Progenitor cell of endocrine pancreas (in vitro differentiated cells): ENCODE data around the gene CIB1. TPM values are rescaled to one million over a fixed set of nuclear protein-coding genes. Genes with fewer than 3 reads are reported as not detected.
"Not testable (repeated sequence)": the region's sequence is repeated elsewhere in the genome, so short reads cannot be mapped to it uniquely, and the experiment has no call there.

Experiments used
- DNase-seq: peaks from one replicate; pipeline ENCODE4 v3.0.0; 2021; ENCODE audit warnings: low spot score; ENCODE audit not compliant: unreplicated experiment
- H3K27ac Mint-ChIP-seq: 2 replicates; pipeline ENCODE4 v1.8.0; 2021; ENCODE audit warnings: mild to moderate bottlenecking, moderate library complexity, mixed read lengths
- H3K27me3 Mint-ChIP-seq: 2 replicates; pipeline ENCODE4 v1.8.0; 2021; ENCODE audit warnings: mixed read lengths
- H3K36me3 Mint-ChIP-seq: 2 replicates; pipeline ENCODE4 v1.8.0; 2022; ENCODE audit warnings: mixed read lengths; ENCODE audit not compliant: insufficient read depth
- H3K4me1 Mint-ChIP-seq: 2 replicates; pipeline ENCODE4 v1.8.0; 2021; ENCODE audit warnings: low read depth, mixed read lengths
- H3K4me3 Mint-ChIP-seq: 2 replicates; pipeline ENCODE4 v1.8.0; 2021; ENCODE audit warnings: low read depth, mild to moderate bottlenecking, moderate library complexity, mixed read lengths
- H3K9me3 Mint-ChIP-seq: 2 replicates; pipeline ENCODE4 v1.8.0; 2021; ENCODE audit warnings: low read depth, mixed read lengths
- long read RNA-seq: library from polyadenylated mRNA; unstranded; transcript quantifications from one replicate; pipeline ENCODE4 v2.0.0, GENCODE V29; 2020
- total RNA-seq: library from RNA; stranded (reverse); gene quantifications from 2 replicates; pipeline ENCODE4 v1.2.1, GENCODE V29; 2021
- TF ChIP-seq, protein P1 (sequence below): fragments of 200-600 bp; sonication (generic); IDR thresholded peaks from one replicate; pipeline ENCODE4 v1.5.0; 2021; ENCODE audit warnings: antibody characterized with exemption, mild to moderate bottlenecking; ENCODE audit not compliant: unreplicated experiment

CIB1 gene
- 28.3 and 30.3 TPM in 2 replicates for total RNA-seq
- long read RNA-seq, transcript CIB1-201 (7 exons, 1,247 nt): major isoform, 16 of 23 reads
- long read RNA-seq, partial matches to known transcripts: 1 of 23 reads
- long read RNA-seq, other reads (novel, unspliced or antisense): 6 of 23 reads

GRCh38 chr15:90233387-90234095 lies at the start of gene CIB1:
Gene CIB1 (minus strand): TSS chr15:90233941. CDS start chr15:90233885, 56 bp downstream.
- peak within 1 kb of the TSS; percentile 80 for H3K4me3 Mint-ChIP-seq
- H3K27ac Mint-ChIP-seq: peak within 1 kb of the TSS; percentile 89

GRCh38 chr15:90281637-90282036 lies 47.9 kb upstream of the CIB1 start:
- H3K4me1 Mint-ChIP-seq: peaks cover 23% of the 10 kb centered on the region
- H3K36me3 Mint-ChIP-seq, DNase-seq, H3K27me3 Mint-ChIP-seq, H3K4me3 Mint-ChIP-seq, H3K9me3 Mint-ChIP-seq: not testable (repeated sequence)
- H3K27ac Mint-ChIP-seq: peak overlapping the region; percentile 64

More at GRCh38 chr15:90233387-90234095, at the start of gene CIB1:
- H3K4me1 Mint-ChIP-seq: peaks cover 12% of the 10 kb centered on the region
- H3K36me3 Mint-ChIP-seq: peaks cover 10% of the 10 kb centered on the region
- TF ChIP-seq, protein P1, sequence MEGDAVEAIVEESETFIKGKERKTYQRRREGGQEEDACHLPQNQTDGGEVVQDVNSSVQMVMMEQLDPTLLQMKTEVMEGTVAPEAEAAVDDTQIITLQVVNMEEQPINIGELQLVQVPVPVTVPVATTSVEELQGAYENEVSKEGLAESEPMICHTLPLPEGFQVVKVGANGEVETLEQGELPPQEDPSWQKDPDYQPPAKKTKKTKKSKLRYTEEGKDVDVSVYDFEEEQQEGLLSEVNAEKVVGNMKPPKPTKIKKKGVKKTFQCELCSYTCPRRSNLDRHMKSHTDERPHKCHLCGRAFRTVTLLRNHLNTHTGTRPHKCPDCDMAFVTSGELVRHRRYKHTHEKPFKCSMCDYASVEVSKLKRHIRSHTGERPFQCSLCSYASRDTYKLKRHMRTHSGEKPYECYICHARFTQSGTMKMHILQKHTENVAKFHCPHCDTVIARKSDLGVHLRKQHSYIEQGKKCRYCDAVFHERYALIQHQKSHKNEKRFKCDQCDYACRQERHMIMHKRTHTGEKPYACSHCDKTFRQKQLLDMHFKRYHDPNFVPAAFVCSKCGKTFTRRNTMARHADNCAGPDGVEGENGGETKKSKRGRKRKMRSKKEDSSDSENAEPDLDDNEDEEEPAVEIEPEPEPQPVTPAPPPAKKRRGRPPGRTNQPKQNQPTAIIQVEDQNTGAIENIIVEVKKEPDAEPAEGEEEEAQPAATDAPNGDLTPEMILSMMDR: no peak
- H3K9me3 Mint-ChIP-seq: no peaks in the 10 kb centered on the region
- DNase-seq: peak; percentile 87
- no peaks in the 10 kb centered on the region for H3K27me3 Mint-ChIP-seq

- DNase-seq, H3K4me3 Mint-ChIP-seq, H3K27ac Mint-ChIP-seq, H3K9me3 Mint-ChIP-seq, H3K27me3 Mint-ChIP-seq, H3K36me3 Mint-ChIP-seq: not testable (repeated sequence)
- H3K4me1 Mint-ChIP-seq: peaks cover 23% of the 10 kb centered on the region
Measured at GRCh38 chr15:90280743-90281142, 47.0 kb upstream of the CIB1 start.

DNA sequence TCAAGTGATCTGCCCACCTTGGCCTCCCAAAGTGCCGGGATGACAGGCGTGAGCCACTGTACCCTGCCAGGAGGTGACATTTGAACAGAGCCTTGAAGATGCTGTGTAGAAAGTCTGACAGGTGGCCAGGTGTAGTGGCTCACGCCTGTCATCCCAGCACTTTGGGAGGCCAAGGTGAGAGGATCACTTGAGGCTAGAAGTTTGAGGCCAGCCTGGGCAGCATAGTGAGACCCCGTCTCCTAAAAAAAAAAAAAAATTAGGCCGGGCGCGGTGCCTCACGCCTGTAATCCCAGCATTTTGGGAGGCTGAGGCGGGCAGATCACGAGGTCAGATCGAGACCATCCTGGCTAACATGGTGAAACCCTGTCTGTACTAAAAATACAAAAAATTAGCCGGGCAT lies 44.7 kb upstream of the CIB1 start:
- not testable (repeated sequence) for DNase-seq, H3K27me3 Mint-ChIP-seq, H3K4me3 Mint-ChIP-seq, H3K27ac Mint-ChIP-seq, H3K9me3 Mint-ChIP-seq
- peaks cover 23% of the 10 kb centered on the region for H3K4me1 Mint-ChIP-seq
- H3K36me3 Mint-ChIP-seq: peaks cover 16% of the 10 kb centered on the region

DNA sequence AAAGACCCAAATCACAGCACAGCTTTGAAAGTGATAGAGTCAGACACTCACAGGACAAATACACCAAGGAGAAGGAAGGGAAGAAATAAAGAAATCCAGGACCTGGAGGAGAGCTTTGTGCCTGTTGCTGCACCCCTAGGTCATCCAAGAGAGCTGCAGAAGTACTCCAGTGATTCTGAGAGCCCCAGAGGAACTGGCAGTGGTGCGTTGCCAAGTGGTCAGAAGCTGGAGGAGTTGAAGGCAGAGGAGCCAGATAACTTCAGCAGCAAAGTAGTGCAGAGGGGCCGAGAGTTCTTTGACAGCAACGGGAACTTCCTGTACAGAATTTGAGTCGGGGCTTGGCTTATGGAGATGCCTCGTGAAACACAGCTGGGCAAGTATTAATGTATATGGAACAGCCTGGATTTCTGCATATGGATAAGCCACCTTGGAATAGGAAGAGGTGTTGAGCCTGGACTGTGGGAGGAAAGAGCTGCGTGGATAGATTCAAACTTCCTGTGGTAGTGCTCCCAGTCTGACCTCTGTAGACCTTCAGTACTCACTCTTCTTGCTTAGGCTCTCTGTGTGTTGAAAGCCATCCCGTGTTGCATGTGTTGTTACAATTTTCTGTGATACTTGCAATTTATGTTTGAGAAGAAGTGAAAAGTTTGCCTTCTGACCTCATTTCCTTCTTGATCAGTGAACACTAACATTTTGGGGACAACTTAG lies 37.9 kb upstream of the CIB1 start:
- H3K36me3 Mint-ChIP-seq: peaks cover 33% of the 10 kb centered on the region
- H3K9me3 Mint-ChIP-seq: peaks cover 5% of the 10 kb centered on the region
- peaks cover 21% of the 10 kb centered on the region for H3K4me1 Mint-ChIP-seq
- H3K27ac Mint-ChIP-seq: peak overlapping the region; percentile 46
- no peak overlapping the region for H3K4me3 Mint-ChIP-seq
- DNase-seq: no peak
- no peaks in the 10 kb centered on the region for H3K27me3 Mint-ChIP-seq
- TF ChIP-seq, protein P1: no peak

GRCh38 chr15:90270502-90271150 lies 36.9 kb upstream of the CIB1 start:
- TF ChIP-seq, protein P1: no peak
- H3K27ac Mint-ChIP-seq: peak overlapping the region; percentile 88
- peaks cover 26% of the 10 kb centered on the region for H3K4me1 Mint-ChIP-seq
- peaks cover 5% of the 10 kb centered on the region for H3K9me3 Mint-ChIP-seq
- no peak overlapping the region for H3K4me3 Mint-ChIP-seq
- H3K36me3 Mint-ChIP-seq: peaks cover 27% of the 10 kb centered on the region
- no peaks in the 10 kb centered on the region for H3K27me3 Mint-ChIP-seq
- no peak for DNase-seq
